HCT116 (cell line): Measurements from ENCODE around the gene WDR33. TPM values are rescaled to one million over a fixed set of nuclear protein-coding genes. Genes with fewer than 3 reads are reported as not detected.

Source experiments
- ATAC-seq: fragments of 200-7000 bp; cut with Tn5 transposase; 2 replicates; pipeline ENCODE4 v1.9.1; 2020; ENCODE audit warnings: mild to moderate bottlenecking, moderate library complexity
- BruUV-seq: library from RNA; stranded (reverse); fragments of 400-500 nt; replicated peaks from 2 replicates; lab custom pipeline; 2021; lab: Mats Ljungman, UMichigan
- CTCF ChIA-PET: fragments of 300-600 bp; sonication (Branson Sonifier 250); formaldehyde crosslinking; loops from one replicate; lab custom pipeline; 2021; ENCODE audit warnings: antibody characterized with exemption; lab: Charles Lee
- POLR2A ChIA-PET: fragments of 300-600, 350-600 bp; sonication (Branson Sonifier 250); formaldehyde crosslinking; loops from one replicate; lab custom pipeline; 2021; ENCODE audit warnings: antibody characterized with exemption; lab: Charles Lee
- RAD21 ChIA-PET, 2 experiments: fragments of 300-600 bp; sonication (Branson Sonifier 250); formaldehyde crosslinking; loops; one replicate each; lab custom pipeline; 2023; ENCODE audit warnings: low total read pairs in 2 of 2; ENCODE audit not compliant: uncharacterized antibody in 2 of 2, unreplicated experiment in 2 of 2, low non-redundant PET in 1 of 2; lab: Charles Lee
- DNase-seq: peaks from one replicate; pipeline ENCODE4 v3.0.0-alpha.2; 2010; ENCODE audit warnings: low read depth, low spot score
- H2AFZ ChIP-seq: fragments of 200-600 bp; shearing (Covaris generic), sonication (generic); 2 replicates; pipeline ENCODE4 v1.6.1; 2017; ENCODE audit warnings: low read depth, mixed run types, mixed read lengths, antibody characterized with exemption, low read length; ENCODE audit not compliant: poor library complexity, severe bottlenecking
- H3K27ac ChIP-seq: 2 replicates; pipeline ENCODE4 v1.5.1; 2012; ENCODE audit warnings: low read depth, low read length
- H3K27me3 ChIP-seq: fragments of 200-600 bp; sonication (generic); 2 replicates; pipeline ENCODE4 v1.6.1; 2016; ENCODE audit warnings: mixed run types, low read length, mixed read lengths; ENCODE audit not compliant: insufficient read depth
- H3K36me3 ChIP-seq, 2 experiments: fragments of 200-500 bp in 1 of 2; fragments of 200-600 bp in 1 of 2; sonication (Bioruptor generic) in 1 of 2; sonication (generic) in 1 of 2; 2 replicates each; pipeline versions ENCODE4 v1.5.1 to v1.6.1; 2014 to 2016; ENCODE audit warnings: low read length in 2 of 2, inconsistent platforms in 1 of 2, mixed read lengths in 1 of 2, mixed run types in 1 of 2; ENCODE audit not compliant: insufficient read depth in 2 of 2, control insufficient read depth in 1 of 2
- H3K4me1 ChIP-seq, 2 experiments: fragments of 200-600 bp in 1 of 2; sonication (generic) in 1 of 2; 2 replicates each; pipeline versions ENCODE4 v1.5.1 to v1.6.1; 2012 to 2017; ENCODE audit warnings: low read length in 2 of 2, inconsistent platforms in 1 of 2, mild to moderate bottlenecking in 1 of 2, mixed read lengths in 1 of 2, mixed run types in 1 of 2, moderate library complexity in 1 of 2; ENCODE audit not compliant: insufficient read depth in 2 of 2, control insufficient read depth in 1 of 2
- H3K4me2 ChIP-seq: fragments of 200-600 bp; sonication (generic); 2 replicates; pipeline ENCODE4 v1.6.1; 2017; ENCODE audit warnings: mixed run types, low read length, mixed read lengths
- H3K4me3 ChIP-seq, 2 experiments: fragments of 200-600 bp in 1 of 2; sonication (generic) in 1 of 2; replicated peaks in 1 of 2; 2 replicates each; pipeline ENCODE4 v1.5.1; 2011 to 2016; ENCODE audit warnings: low read length in 2 of 2, control low read depth in 1 of 2, low read depth in 1 of 2, mild to moderate bottlenecking in 1 of 2, mixed read lengths in 1 of 2, mixed run types in 1 of 2
- H3K79me2 ChIP-seq: fragments of 200-600 bp; sonication (generic); 2 replicates; pipeline ENCODE4 v1.6.1; 2017; ENCODE audit warnings: mild to moderate bottlenecking, mixed run types, low read length, moderate library complexity, mixed read lengths; ENCODE audit not compliant: insufficient read depth
- H3K9ac ChIP-seq: fragments of 200-600 bp; sonication (generic); 2 replicates; pipeline ENCODE4 v1.6.1; 2016; ENCODE audit warnings: low read length, mixed read lengths
- H3K9me2 ChIP-seq: fragments of 200-600 bp; sonication (generic), shearing (Covaris generic); 2 replicates; pipeline ENCODE4 v1.6.1; 2017; ENCODE audit warnings: mixed run types, mild to moderate bottlenecking, moderate library complexity; ENCODE audit not compliant: insufficient read depth
- H3K9me3 ChIP-seq, 2 experiments: fragments of 200-500 bp in 1 of 2; fragments of 200-600 bp in 1 of 2; sonication (Bioruptor generic) in 1 of 2; sonication (generic) in 1 of 2; 2 replicates each; pipeline ENCODE4 v1.6.1; 2014 to 2017; ENCODE audit warnings: low read length in 2 of 2, mixed read lengths in 2 of 2, inconsistent platforms in 1 of 2, low read depth in 1 of 2, mild to moderate bottlenecking in 1 of 2, mixed run types in 1 of 2, moderate library complexity in 1 of 2; ENCODE audit not compliant: control insufficient read depth in 1 of 2, insufficient read depth in 1 of 2
- H4K20me1 ChIP-seq: fragments of 200-600 bp; sonication (generic), shearing (Covaris generic); 2 replicates; pipeline ENCODE4 v1.6.1; 2017; ENCODE audit warnings: mixed run types, mild to moderate bottlenecking, moderate library complexity; ENCODE audit not compliant: insufficient read depth
- EZH2 ChIP-seq: fragments of 200-600 bp; sonication (generic); IDR thresholded peaks from 2 replicates; pipeline ENCODE4 v1.6.1; 2017; ENCODE audit warnings: antibody characterized with exemption, mixed run types
- REST ChIP-seq: IDR thresholded peaks from 2 replicates; pipeline ENCODE4 v1.6.1; 2012; ENCODE audit warnings: low read depth
- intact Hi-C: fragments of 100-400 bp; cut with micrococcal nuclease; formaldehyde crosslinking; loops from 2 replicates; pipeline ENCODE4 v1.10.0; 2022
- total RNA-seq: library from RNA; stranded (reverse); gene quantifications from one replicate; pipeline ENCODE4 v1.2.1, GENCODE V29; 2021; ENCODE audit not compliant: unreplicated experiment

The WDR33 gene
- total RNA-seq, 1 experiment from 2014 or later, result 52.5 TPM

DNA sequence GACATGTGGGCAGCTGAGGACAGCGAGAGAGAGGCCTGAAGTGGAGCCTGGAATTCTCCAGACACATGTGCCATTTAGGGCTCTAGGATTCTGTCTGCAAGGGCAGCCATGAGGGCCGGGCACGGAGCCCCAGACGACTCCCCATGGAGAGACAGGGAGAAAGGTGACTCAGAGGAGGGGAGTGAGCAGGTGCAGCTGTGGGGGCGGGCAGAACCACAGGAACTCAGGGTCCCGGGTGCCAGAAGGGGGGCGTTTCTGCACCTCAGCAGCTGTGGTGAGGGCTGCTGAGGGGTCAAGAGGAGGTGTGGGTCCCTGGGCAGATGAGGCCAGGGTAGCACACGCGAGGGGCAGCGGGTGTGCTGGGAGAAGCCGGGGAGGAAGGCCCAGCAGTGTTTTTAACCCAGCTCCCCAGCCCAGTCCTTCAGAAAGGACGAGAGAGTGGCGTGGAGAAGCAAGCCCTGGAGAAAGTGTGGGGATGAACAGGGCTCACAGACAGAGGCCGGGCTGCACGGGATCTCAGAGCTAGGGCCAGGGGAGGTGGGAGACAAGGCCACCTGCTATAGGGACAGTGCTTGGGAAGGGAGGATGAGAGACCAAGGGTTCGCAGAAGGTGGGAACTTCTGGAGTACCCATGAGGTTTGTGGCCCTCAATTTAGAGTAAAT lies 157.4 kb downstream of the WDR33 start (continued):
- no peak for TF ChIP-seq REST

DNA sequence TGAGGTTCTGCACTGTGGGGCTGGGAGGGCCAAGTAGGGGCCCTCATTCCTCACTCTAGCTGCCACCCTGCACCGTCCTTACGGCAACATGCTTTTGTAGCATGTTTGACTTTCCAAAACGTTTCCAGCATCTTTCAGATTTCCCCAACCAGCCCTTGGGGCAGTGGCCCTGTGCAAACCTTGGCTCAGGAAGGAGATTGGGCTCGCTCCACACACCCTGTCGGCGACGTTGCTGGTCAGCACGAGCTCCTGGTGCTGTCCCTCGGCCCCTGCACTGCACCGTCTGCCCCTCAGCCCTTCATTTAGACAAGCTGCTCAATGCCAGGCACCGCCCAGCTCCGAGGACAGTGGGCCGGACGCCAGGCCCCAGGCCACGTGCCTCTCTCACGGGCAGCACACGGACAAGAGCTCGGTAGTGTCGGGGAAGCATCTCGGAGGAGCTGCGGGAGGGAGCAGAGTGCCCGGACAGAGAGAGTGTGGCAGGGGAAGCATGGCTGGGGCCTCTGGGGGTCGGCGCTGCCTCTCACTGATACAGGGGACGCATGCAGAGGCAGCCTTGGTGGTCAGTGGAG lies 158.1 kb downstream of the WDR33 start:
- Histone ChIP-seq H3K36me3 (no peaks in the 10 kb centered on the region), H3K27ac (no peak overlapping the region), H3K4me2 (no peak overlapping the region), H4K20me1 (no peaks in the 10 kb centered on the region), H3K4me3 (no peak overlapping the region), H3K9me3 (no peaks in the 10 kb centered on the region), H3K9ac (no peak overlapping the region), H3K4me1 (peaks cover 2 to 15% of the 10 kb centered on the region in 2 experiments; a peak in 3 of 4 replicates), H2AFZ (no peak overlapping the region), H3K9me2 (no peaks in the 10 kb centered on the region), H3K27me3 (no peaks in the 10 kb centered on the region), H3K79me2 (no peaks in the 10 kb centered on the region)
- intact Hi-C loops, result no loop called here
- ChIA-PET RAD21 (no interaction called here), POLR2A (no interaction called here), CTCF (interaction anchor here (1.5 kb wide), 1 partner anchor 61 kb away, joined by 10 read pairs; no protein-coding TSS in a partner anchor)
- no peak for TF ChIP-seq EZH2
- no peak for ATAC-seq
- DNase-seq, result no peak
- BruUV-seq, result no TSS peak
